ENCODE results near the gene LTF. TPM values are rescaled to one million over a fixed set of nuclear protein-coding genes. Genes with fewer than 3 reads are reported as not detected.
A peak's percentile ranks its signal among the peaks of the same experiment; 100 is the strongest.

The LTF gene
- total and polyA plus RNA-seq, 7 donors, result 0.73 to 3.8 (median 2.0) TPM

DNA sequence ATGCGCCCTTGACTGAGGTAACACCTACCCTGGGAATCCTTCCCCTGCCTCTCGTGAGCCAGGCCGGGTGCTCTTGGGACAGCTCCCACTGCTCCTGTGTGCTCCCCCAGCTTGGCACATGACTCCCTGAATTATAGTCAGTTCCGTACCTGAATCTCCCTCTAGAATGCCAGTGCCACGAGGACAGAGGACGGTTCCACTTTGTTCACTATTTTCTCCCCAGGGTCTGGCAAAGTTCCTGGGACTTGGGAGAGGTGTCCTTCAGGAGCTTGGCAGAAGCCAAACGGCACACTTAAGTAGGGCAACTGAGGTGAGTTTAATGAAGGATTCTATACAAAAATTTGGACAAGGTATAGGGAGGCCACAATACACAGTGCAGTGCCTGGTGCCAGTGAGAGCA, 67.6 kb downstream of the LTF start:
- DNase-seq (no peak), ATAC-seq (peak in 2 of 4 donors; percentile 21 to 26)
- TF ChIP-seq CTCF (IDR thresholded peaks at IDR 0.05), result no peak
- Histone ChIP-seq H3K27ac (no peak overlapping the region), H3K36me3 (ENCODE audit: insufficient read depth in 1 of 2, low read depth in 1 of 2) (no peaks in the 10 kb centered on the region), H3K4me3 (no peak overlapping the region), H3K27me3 (ENCODE audit: insufficient read depth in 3 of 3, low read length in 2 of 3) (no peaks in the 10 kb centered on the region), H3K4me1 (peaks cover 8% of the 10 kb centered on the region), H3K9me3 (no peaks in the 10 kb centered on the region)
- intact Hi-C loops (cut with DNase I), result no loop called here
- 36 to 54% (median 36%) methylated on average over 7 of the region's 7 CpGs for WGBS, 3 donors

- TF ChIP-seq CTCF (IDR thresholded peaks at IDR 0.05), result no peak
- intact Hi-C loops (cut with DNase I), result no loop called here
- Histone ChIP-seq H3K36me3 (ENCODE audit: insufficient read depth in 1 of 2, low read depth in 1 of 2) (no peaks in the 10 kb centered on the region), H3K9me3 (no peaks in the 10 kb centered on the region), H3K27ac (no peak overlapping the region), H3K27me3 (ENCODE audit: insufficient read depth in 3 of 3, low read length in 2 of 3) (no peaks in the 10 kb centered on the region), H3K4me3 (no peak overlapping the region), H3K4me1 (peaks cover 8% of the 10 kb centered on the region)
- no peak for ATAC-seq
- WGBS, 3 donors, result 74 to 79% (median 76%) methylated on average over 6 of the region's 6 CpGs
- no peak for DNase-seq
These were observed 68.8 kb downstream of the LTF start for GRCh38 chr3:46395766-46396530.

GRCh38 chr3:46395210-46395661, 69.5 kb downstream of the LTF start:
- WGBS, 3 donors, result 73 to 80% (median 80%) methylated on average over 6 of the region's 6 CpGs
- H3K4me3 ChIP-seq, result no peak overlapping the region
- DNase-seq (no peak), ATAC-seq (peak in 2 of 4 donors; percentile 43 to 51)
- H3K27ac ChIP-seq, result no peak overlapping the region
- intact Hi-C loops (cut with DNase I), result no loop called here
- peaks cover 8% of the 10 kb centered on the region for H3K4me1 ChIP-seq
- no peaks in the 10 kb centered on the region for H3K36me3 ChIP-seq (ENCODE audit: insufficient read depth in 1 of 2, low read depth in 1 of 2)
- TF ChIP-seq CTCF (IDR thresholded peaks at IDR 0.05), result no peak
- no peaks in the 10 kb centered on the region for H3K27me3 ChIP-seq (ENCODE audit: insufficient read depth in 3 of 3, low read length in 2 of 3)
- no peaks in the 10 kb centered on the region for H3K9me3 ChIP-seq

- H3K4me1 ChIP-seq, result peaks cover 8% of the 10 kb centered on the region
- H3K9me3 ChIP-seq, result no peaks in the 10 kb centered on the region
- ATAC-seq (peak; percentile 80 to 91 (median 88)), DNase-seq (no peak)
- H3K4me3 ChIP-seq, result no peak overlapping the region
- no peaks in the 10 kb centered on the region for H3K36me3 ChIP-seq (ENCODE audit: insufficient read depth in 1 of 2, low read depth in 1 of 2)
- no peak for TF ChIP-seq CTCF (IDR thresholded peaks at IDR 0.05)
- no peaks in the 10 kb centered on the region for H3K27me3 ChIP-seq (ENCODE audit: insufficient read depth in 3 of 3, low read length in 2 of 3)
- WGBS, 3 donors, result 55 to 67% (median 66%) methylated on average over 8 of the region's 8 CpGs
- intact Hi-C loops (cut with DNase I), result no loop called here
- H3K27ac ChIP-seq, result no peak overlapping the region
These were observed 70.9 kb downstream of the LTF start for GRCh38 chr3:46393554-46394434.
